Gastroesophageal sphincter (tissue), 3 donors: Measurements from ENCODE around the gene CNNM3.

ENCODE experiments used
- POLR2A ChIP-seq, 2 donors: fragments of 450-650 bp; IDR thresholded peaks; one replicate each; pipeline ENCODE4 v1.6.1; 2017; ENCODE audit warnings: antibody characterized with exemption in 2 of 2, mild to moderate bottlenecking in 2 of 2, moderate library complexity in 1 of 2
- POLR2AphosphoS5 ChIP-seq: sonication (generic); formaldehyde crosslinking; IDR thresholded peaks from one replicate; pipeline ENCODE4 v1.6.1; 2017; ENCODE audit warnings: antibody characterized with exemption
- TF ChIP-seq, protein P1 (sequence below), 4 experiments: fragments of 200-600 bp in 2 of 4; fragments of 450-650 bp in 2 of 4; sonication (generic) in 1 of 4; IDR thresholded peaks; one replicate each; pipeline ENCODE4 v1.5.1; 2017 to 2019; ENCODE audit warnings: antibody characterized with exemption in 4 of 4, mild to moderate bottlenecking in 2 of 4, moderate library complexity in 2 of 4

DNA sequence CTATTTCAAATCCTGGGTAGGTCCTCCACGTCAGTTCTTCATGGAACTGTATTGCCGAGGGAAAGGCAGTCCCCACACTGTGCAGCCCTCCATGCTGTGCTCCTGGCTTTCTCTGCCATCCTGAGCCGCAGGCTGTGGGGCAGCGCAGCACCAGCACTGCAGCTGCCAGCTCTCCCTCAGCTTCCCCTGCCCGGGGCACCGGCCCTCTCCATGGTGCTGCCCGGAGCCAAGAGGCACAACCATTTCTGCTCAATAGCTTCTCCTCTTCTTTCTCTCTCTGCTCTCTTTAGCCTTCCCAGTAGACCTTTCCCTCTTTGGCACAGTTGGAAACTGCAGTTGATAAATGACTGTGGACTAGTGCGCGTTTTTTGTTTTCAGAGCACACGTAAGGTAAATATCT, 15.6 kb downstream of the CNNM3 start:
- TF ChIP-seq, protein P1, sequence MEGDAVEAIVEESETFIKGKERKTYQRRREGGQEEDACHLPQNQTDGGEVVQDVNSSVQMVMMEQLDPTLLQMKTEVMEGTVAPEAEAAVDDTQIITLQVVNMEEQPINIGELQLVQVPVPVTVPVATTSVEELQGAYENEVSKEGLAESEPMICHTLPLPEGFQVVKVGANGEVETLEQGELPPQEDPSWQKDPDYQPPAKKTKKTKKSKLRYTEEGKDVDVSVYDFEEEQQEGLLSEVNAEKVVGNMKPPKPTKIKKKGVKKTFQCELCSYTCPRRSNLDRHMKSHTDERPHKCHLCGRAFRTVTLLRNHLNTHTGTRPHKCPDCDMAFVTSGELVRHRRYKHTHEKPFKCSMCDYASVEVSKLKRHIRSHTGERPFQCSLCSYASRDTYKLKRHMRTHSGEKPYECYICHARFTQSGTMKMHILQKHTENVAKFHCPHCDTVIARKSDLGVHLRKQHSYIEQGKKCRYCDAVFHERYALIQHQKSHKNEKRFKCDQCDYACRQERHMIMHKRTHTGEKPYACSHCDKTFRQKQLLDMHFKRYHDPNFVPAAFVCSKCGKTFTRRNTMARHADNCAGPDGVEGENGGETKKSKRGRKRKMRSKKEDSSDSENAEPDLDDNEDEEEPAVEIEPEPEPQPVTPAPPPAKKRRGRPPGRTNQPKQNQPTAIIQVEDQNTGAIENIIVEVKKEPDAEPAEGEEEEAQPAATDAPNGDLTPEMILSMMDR (IDR thresholded peaks at IDR 0.05) = no peak
- TF ChIP-seq POLR2A (IDR thresholded peaks at IDR 0.05) (no peak), POLR2AphosphoS5 (no peak)
